Suprapubic skin (tissue), 3 donors: ENCODE measurements around the gene SMIM24.

Experiments used
- EP300 ChIP-seq: sonication (generic); formaldehyde crosslinking; IDR thresholded peaks from one replicate; pipeline ENCODE4 v1.6.1; 2017; ENCODE audit warnings: antibody characterized with exemption
- TF ChIP-seq, protein P1 (sequence below), 2 donors: fragments of 200-600 bp in 1 of 2; fragments of 450-650 bp in 1 of 2; sonication (generic) in 1 of 2; IDR thresholded peaks; one replicate each; pipeline ENCODE4 v1.5.1; 2016 to 2019; ENCODE audit warnings: antibody characterized with exemption in 2 of 2, mild to moderate bottlenecking in 1 of 2, moderate library complexity in 1 of 2

DNA sequence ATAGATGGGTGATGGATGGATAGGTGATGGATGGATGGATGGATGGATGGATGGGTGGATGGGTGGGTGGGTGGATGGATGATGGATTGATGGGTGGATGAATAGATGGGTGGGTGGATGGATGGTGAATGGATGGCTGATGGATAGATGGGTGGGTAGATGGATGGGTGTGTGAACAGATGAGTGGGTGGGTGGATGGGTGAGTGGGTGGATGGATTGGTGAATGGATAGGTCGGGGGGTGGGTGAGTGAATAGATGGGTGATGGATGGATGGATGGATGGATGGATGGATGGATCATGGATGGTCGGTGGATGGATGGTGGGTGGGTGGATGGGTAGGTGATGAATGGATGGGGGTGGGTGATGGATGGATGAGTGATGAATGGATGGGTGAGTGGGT lies 3.5 kb downstream of the SMIM24 start:
- TF ChIP-seq, protein P1, sequence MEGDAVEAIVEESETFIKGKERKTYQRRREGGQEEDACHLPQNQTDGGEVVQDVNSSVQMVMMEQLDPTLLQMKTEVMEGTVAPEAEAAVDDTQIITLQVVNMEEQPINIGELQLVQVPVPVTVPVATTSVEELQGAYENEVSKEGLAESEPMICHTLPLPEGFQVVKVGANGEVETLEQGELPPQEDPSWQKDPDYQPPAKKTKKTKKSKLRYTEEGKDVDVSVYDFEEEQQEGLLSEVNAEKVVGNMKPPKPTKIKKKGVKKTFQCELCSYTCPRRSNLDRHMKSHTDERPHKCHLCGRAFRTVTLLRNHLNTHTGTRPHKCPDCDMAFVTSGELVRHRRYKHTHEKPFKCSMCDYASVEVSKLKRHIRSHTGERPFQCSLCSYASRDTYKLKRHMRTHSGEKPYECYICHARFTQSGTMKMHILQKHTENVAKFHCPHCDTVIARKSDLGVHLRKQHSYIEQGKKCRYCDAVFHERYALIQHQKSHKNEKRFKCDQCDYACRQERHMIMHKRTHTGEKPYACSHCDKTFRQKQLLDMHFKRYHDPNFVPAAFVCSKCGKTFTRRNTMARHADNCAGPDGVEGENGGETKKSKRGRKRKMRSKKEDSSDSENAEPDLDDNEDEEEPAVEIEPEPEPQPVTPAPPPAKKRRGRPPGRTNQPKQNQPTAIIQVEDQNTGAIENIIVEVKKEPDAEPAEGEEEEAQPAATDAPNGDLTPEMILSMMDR (IDR thresholded peaks at IDR 0.05), result no peak
- no peak for TF ChIP-seq EP300
